HepG2 (cell line): Measurements from ENCODE around the gene P2RY12. TPM values are rescaled to one million over a fixed set of nuclear protein-coding genes. Genes with fewer than 3 reads are reported as not detected.

ENCODE experiments used
- ATAC-seq: fragments of 200-7000 bp; cut with Tn5 transposase; 3 replicates; pipeline ENCODE4 v1.9.1; 2020; ENCODE audit warnings: mild to moderate bottlenecking, moderate library complexity
- BruUV-seq: library from RNA; stranded (reverse); fragments of 400-500 nt; replicated peaks from 2 replicates; lab custom pipeline; 2021; lab: Mats Ljungman, UMichigan
- CTCF ChIA-PET: fragments of 300-600 bp; formaldehyde crosslinking; extraction: SDS; loops from one replicate; lab custom pipeline; 2021; ENCODE audit warnings: low total read pairs, inconsistent platforms, low intra/inter-chr PET ratio; lab: Yijun Ruan, JAX
- POLR2A ChIA-PET: fragments of 350-600 bp; sonication (Branson Sonifier 250); formaldehyde crosslinking; loops from one replicate; lab custom pipeline; 2020; ENCODE audit warnings: antibody characterized with exemption, inconsistent platforms; lab: Yijun Ruan, JAX
- DNase-seq: peaks from one replicate; pipeline ENCODE4 v3.0.0-alpha.2; 2015; ENCODE audit warnings: low spot score
- FAIRE-seq: peaks from 3 replicates; lab custom pipeline; 2011; peaks lifted over from hg19 to GRCh38; lab: Jason Lieb, UNC
- H2AFZ ChIP-seq: one replicate; pipeline ENCODE4 v1.6.1; 2011; ENCODE audit warnings: low read length, inconsistent platforms
- H3K27ac ChIP-seq: fragments of 300-600 bp; 3 replicates; pipeline ENCODE4 v1.8.0; 2011; ENCODE audit warnings: mixed run types, mild to moderate bottlenecking, mixed read lengths, low read length, inconsistent platforms; ENCODE audit not compliant: insufficient read depth; ENCODE audit errors: extremely low read length
- H3K27me3 ChIP-seq, 2 experiments: fragments of 200-600 bp in 1 of 2; 2 replicates in 1 of 2; 3 replicates in 1 of 2; pipeline versions ENCODE4 v1.6.0 to v1.8.0; 2011; ENCODE audit warnings: low read length in 2 of 2, mild to moderate bottlenecking in 2 of 2, moderate library complexity in 2 of 2, inconsistent platforms in 1 of 2; ENCODE audit not compliant: insufficient read depth in 2 of 2, control insufficient read depth in 1 of 2
- H3K36me3 ChIP-seq, 2 experiments: fragments of 200-600 bp in 1 of 2; replicated peaks in 1 of 2; 2 replicates in 1 of 2; 3 replicates in 1 of 2; pipeline versions ENCODE4 v1.5.1 to v1.8.0; 2011; ENCODE audit warnings: low read length in 2 of 2, inconsistent platforms in 1 of 2; ENCODE audit not compliant: insufficient read depth in 2 of 2, control insufficient read depth in 1 of 2
- H3K4me1 ChIP-seq: 2 replicates; pipeline ENCODE4 v1.5.1; 2012; ENCODE audit warnings: low read length, inconsistent platforms; ENCODE audit not compliant: insufficient read depth
- H3K4me2 ChIP-seq: 2 replicates; pipeline ENCODE4 v1.6.0; 2011; ENCODE audit warnings: low read depth, low read length, inconsistent platforms
- H3K4me3 ChIP-seq, 3 experiments: fragments of 200-600 bp in 1 of 3; sonication (generic), shearing (Covaris generic) in 1 of 3; replicated peaks in 1 of 3; 2 replicates each; pipeline ENCODE4 v1.5.1; 2011 to 2016; ENCODE audit warnings: low read length in 3 of 3, inconsistent platforms in 2 of 3, low read depth in 2 of 3, mild to moderate bottlenecking in 2 of 3, control low read depth in 1 of 3, mixed read lengths in 1 of 3; ENCODE audit not compliant: insufficient read depth in 1 of 3
- H3K79me2 ChIP-seq: one replicate; pipeline ENCODE4 v1.6.1; 2011; ENCODE audit warnings: low read length, inconsistent platforms; ENCODE audit not compliant: insufficient read depth
- H3K9ac ChIP-seq: 2 replicates; pipeline ENCODE4 v1.6.0; 2011; ENCODE audit warnings: mild to moderate bottlenecking, low read depth, low read length, inconsistent platforms; ENCODE audit not compliant: insufficient read depth
- H3K9me3 ChIP-seq: 2 replicates; pipeline ENCODE4 v1.5.1; 2012; ENCODE audit warnings: mild to moderate bottlenecking, low read length
- H4K20me1 ChIP-seq: 2 replicates; pipeline ENCODE4 v1.6.0; 2011; ENCODE audit warnings: inconsistent platforms, mild to moderate bottlenecking, low read length, moderate library complexity; ENCODE audit not compliant: insufficient read depth
- FOXP1 ChIP-seq, 2 experiments: fragments of 450-650 bp in 1 of 2; IDR thresholded peaks; 2 replicates each; pipeline ENCODE4 v1.6.1; 2017 to 2018; ENCODE audit warnings: antibody characterized with exemption in 1 of 2
- MTF2 ChIP-seq: sonication (generic); formaldehyde crosslinking; IDR thresholded peaks from 2 replicates; pipeline ENCODE4 v1.5.0; 2020; ENCODE audit warnings: missing genetic modification reagents, borderline replicate concordance
- U2AF2 ChIP-seq: fragments of 200-400 bp; formaldehyde crosslinking; IDR thresholded peaks from 2 replicates; pipeline ENCODE4 v1.6.1; 2017; ENCODE audit warnings: low read depth, mild to moderate bottlenecking, low read length
- ZNF616 ChIP-seq: sonication (generic); formaldehyde crosslinking; IDR thresholded peaks from 2 replicates; pipeline ENCODE4 v1.5.0; 2020; ENCODE audit warnings: low read depth, mild to moderate bottlenecking, missing genetic modification reagents
- ZNF75D ChIP-seq: sonication (generic); formaldehyde crosslinking; IDR thresholded peaks from 2 replicates; pipeline ENCODE4 v1.8.1; 2023; ENCODE audit warnings: missing genetic modification reagents, mild to moderate bottlenecking, borderline replicate concordance
- ZNF777 ChIP-seq: sonication (generic); formaldehyde crosslinking; IDR thresholded peaks from 2 replicates; pipeline ENCODE4 v1.4.0; 2020; ENCODE audit warnings: missing genetic modification reagents
- ZNF788 ChIP-seq: sonication (generic); formaldehyde crosslinking; IDR thresholded peaks from 2 replicates; pipeline ENCODE4 v1.5.0; 2020; ENCODE audit warnings: mild to moderate bottlenecking, missing genetic modification reagents, borderline replicate concordance
- WGBS: methylation state at CpG from one replicate; pipeline ENCODE4 v1.1.6; 2017; ENCODE audit warnings: low lambda C conversion rate; 5-methylcytosine and 5-hydroxymethylcytosine counted together
- in situ Hi-C: cut with HindIII; loops from 2 replicates; pipeline ENCODE4 v1.10.0; 2017; ENCODE audit warnings: low pct_unique_long_range_greater_than_20kb; ENCODE audit not compliant: extremely low pct_ligation_motif_present
- intact Hi-C: fragments of 100-400 bp; cut with micrococcal nuclease; formaldehyde crosslinking; loops from one replicate; pipeline ENCODE4 v1.10.0; 2022; ENCODE audit not compliant: unreplicated experiment
- polyA plus RNA-seq, 8 experiments: library from polyadenylated mRNA; depleted of rRNA in 3 of 8; stranded (reverse) in 7 of 8; unstranded in 1 of 8; fragments of >200 nt; fragmentation: Illumina TruSeq in 4 of 8; extraction: Trizol in 4 of 8; gene quantifications; 2 replicates each; pipeline versions ENCODE4 v1.2.1 to v1.2.3, GENCODE V29; 2011 to 2016; ENCODE audit warnings: low read depth in 4 of 8, missing spikeins in 1 of 8, mixed read lengths in 1 of 8; ENCODE audit not compliant: insufficient read depth in 1 of 8
- total RNA-seq, 5 experiments: library from RNA; depleted of rRNA; stranded (reverse); fragments of >200 nt; fragmentation: Illumina TruSeq; extraction: Trizol; gene quantifications; 2 replicates each; pipeline ENCODE4 v1.2.3, GENCODE V29; 2016; ENCODE audit warnings: low read depth in 1 of 5
- TF ChIP-seq, protein P1 (sequence below): sonication (generic); formaldehyde crosslinking; IDR thresholded peaks from 2 replicates; pipeline ENCODE4 v1.4.0; 2020; ENCODE audit warnings: missing genetic modification reagents, borderline replicate concordance
- TF ChIP-seq, protein P2 (sequence below): sonication (generic); formaldehyde crosslinking; IDR thresholded peaks from 2 replicates; pipeline ENCODE4 v1.5.0; 2020; ENCODE audit warnings: missing genetic modification reagents
- TF ChIP-seq, protein P3 (sequence below): sonication (generic); formaldehyde crosslinking; IDR thresholded peaks from 2 replicates; pipeline ENCODE4 v1.4.0; 2020; ENCODE audit warnings: missing genetic modification reagents
- TF ChIP-seq, protein P4 (sequence below): sonication (generic); formaldehyde crosslinking; IDR thresholded peaks from 2 replicates; pipeline ENCODE4 v1.8.1; 2022; ENCODE audit warnings: low read depth, mild to moderate bottlenecking, missing genetic modification reagents

The P2RY12 gene
- total and polyA plus RNA-seq, 2 of the 13 experiments (the other 11 are each of a cell fraction or from before 2014, with no cell fraction given): not detected

DNA sequence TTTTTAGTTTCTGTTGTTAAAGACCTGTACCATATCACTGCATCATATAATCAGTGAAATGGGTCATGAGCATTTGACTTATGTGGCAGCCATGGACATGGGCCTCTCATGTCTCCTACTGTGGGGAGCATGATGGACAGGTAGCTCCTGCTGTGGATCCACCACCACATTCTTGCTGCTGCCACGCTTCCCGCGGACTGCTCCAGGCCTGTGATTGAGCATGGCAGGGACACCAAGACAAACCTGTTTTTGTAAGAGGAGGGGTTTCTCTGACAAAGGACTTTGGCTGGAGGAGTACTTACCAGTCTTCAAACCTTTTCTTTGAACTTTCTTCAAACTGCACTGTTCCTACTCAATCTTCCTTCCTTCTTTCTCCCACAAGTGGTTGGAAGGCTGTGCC is 88.3 kb downstream of the P2RY12 start (continued):
- TF ChIP-seq, protein P1, sequence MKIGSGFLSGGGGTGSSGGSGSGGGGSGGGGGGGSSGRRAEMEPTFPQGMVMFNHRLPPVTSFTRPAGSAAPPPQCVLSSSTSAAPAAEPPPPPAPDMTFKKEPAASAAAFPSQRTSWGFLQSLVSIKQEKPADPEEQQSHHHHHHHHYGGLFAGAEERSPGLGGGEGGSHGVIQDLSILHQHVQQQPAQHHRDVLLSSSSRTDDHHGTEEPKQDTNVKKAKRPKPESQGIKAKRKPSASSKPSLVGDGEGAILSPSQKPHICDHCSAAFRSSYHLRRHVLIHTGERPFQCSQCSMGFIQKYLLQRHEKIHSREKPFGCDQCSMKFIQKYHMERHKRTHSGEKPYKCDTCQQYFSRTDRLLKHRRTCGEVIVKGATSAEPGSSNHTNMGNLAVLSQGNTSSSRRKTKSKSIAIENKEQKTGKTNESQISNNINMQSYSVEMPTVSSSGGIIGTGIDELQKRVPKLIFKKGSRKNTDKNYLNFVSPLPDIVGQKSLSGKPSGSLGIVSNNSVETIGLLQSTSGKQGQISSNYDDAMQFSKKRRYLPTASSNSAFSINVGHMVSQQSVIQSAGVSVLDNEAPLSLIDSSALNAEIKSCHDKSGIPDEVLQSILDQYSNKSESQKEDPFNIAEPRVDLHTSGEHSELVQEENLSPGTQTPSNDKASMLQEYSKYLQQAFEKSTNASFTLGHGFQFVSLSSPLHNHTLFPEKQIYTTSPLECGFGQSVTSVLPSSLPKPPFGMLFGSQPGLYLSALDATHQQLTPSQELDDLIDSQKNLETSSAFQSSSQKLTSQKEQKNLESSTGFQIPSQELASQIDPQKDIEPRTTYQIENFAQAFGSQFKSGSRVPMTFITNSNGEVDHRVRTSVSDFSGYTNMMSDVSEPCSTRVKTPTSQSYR (CRISPR knock-in tag): no peak
- TF ChIP-seq ZNF616 (CRISPR knock-in tag) (no peak), ZNF788 (CRISPR knock-in tag) (no peak), FOXP1 (IDR thresholded peaks at IDR 0.05) (no peak), FOXP1 (CRISPR knock-in tag; IDR thresholded peaks at IDR 0.05) (no peak)

GRCh38 chr3:151293127-151293526 is 91.4 kb downstream of the P2RY12 start:
- Histone ChIP-seq H3K4me3 (no peak overlapping the region), H3K4me1 (no peaks in the 10 kb centered on the region), H4K20me1 (no peaks in the 10 kb centered on the region), H3K36me3 (no peaks in the 10 kb centered on the region), H3K27ac (no peak overlapping the region), H2AFZ (no peak overlapping the region), H3K9me3 (no peaks in the 10 kb centered on the region), H3K9ac (no peak overlapping the region), H3K4me2 (no peak overlapping the region), H3K27me3 (no peaks in the 10 kb centered on the region), H3K79me2 (no peaks in the 10 kb centered on the region)
- POLR2A ChIA-PET: no interaction called here
- in situ Hi-C loops (no loop called here), intact Hi-C loops (no loop called here)
- CTCF ChIA-PET: no interaction called here
- no peak for FAIRE-seq
- BruUV-seq: no TSS peak
- DNase-seq: no peak
- ATAC-seq: no peak
- WGBS: 32% methylated on average over 6 of the region's 6 CpGs
- TF ChIP-seq ZNF777 (CRISPR knock-in tag) (no peak), U2AF2 (no peak), ZNF75D (CRISPR knock-in tag) (no peak), MTF2 (CRISPR knock-in tag) (no peak)
- TF ChIP-seq, protein P2, sequence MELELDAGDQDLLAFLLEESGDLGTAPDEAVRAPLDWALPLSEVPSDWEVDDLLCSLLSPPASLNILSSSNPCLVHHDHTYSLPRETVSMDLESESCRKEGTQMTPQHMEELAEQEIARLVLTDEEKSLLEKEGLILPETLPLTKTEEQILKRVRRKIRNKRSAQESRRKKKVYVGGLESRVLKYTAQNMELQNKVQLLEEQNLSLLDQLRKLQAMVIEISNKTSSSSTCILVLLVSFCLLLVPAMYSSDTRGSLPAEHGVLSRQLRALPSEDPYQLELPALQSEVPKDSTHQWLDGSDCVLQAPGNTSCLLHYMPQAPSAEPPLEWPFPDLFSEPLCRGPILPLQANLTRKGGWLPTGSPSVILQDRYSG (CRISPR knock-in tag): no peak
- TF ChIP-seq, protein P3, sequence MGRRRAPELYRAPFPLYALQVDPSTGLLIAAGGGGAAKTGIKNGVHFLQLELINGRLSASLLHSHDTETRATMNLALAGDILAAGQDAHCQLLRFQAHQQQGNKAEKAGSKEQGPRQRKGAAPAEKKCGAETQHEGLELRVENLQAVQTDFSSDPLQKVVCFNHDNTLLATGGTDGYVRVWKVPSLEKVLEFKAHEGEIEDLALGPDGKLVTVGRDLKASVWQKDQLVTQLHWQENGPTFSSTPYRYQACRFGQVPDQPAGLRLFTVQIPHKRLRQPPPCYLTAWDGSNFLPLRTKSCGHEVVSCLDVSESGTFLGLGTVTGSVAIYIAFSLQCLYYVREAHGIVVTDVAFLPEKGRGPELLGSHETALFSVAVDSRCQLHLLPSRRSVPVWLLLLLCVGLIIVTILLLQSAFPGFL (CRISPR knock-in tag): no peak
- TF ChIP-seq, protein P4, sequence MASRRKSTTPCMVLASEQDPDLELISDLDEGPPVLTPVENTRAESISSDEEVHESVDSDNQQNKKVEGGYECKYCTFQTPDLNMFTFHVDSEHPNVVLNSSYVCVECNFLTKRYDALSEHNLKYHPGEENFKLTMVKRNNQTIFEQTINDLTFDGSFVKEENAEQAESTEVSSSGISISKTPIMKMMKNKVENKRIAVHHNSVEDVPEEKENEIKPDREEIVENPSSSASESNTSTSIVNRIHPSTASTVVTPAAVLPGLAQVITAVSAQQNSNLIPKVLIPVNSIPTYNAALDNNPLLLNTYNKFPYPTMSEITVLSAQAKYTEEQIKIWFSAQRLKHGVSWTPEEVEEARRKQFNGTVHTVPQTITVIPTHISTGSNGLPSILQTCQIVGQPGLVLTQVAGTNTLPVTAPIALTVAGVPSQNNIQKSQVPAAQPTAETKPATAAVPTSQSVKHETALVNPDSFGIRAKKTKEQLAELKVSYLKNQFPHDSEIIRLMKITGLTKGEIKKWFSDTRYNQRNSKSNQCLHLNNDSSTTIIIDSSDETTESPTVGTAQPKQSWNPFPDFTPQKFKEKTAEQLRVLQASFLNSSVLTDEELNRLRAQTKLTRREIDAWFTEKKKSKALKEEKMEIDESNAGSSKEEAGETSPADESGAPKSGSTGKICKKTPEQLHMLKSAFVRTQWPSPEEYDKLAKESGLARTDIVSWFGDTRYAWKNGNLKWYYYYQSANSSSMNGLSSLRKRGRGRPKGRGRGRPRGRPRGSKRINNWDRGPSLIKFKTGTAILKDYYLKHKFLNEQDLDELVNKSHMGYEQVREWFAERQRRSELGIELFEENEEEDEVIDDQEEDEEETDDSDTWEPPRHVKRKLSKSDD (CRISPR knock-in tag): no peak
